Ishikawa (cell line): ENCODE measurements around the gene CHST11.

Experiments
- RAD21 ChIP-seq: IDR thresholded peaks from 2 replicates; pipeline ENCODE4 v1.6.1; 2012; ENCODE audit warnings: low read depth
- TCF12 ChIP-seq: IDR thresholded peaks from 2 replicates; pipeline ENCODE4 v1.6.1; 2012; ENCODE audit warnings: low read depth
- TEAD4 ChIP-seq: IDR thresholded peaks from 2 replicates; pipeline ENCODE4 v1.6.1; 2012
- YY1 ChIP-seq: IDR thresholded peaks from 2 replicates; pipeline ENCODE4 v1.6.1; 2012; ENCODE audit warnings: low read depth

- TF ChIP-seq RAD21 (no peak), TEAD4 (no peak), YY1 (no peak), TCF12 (no peak)
Measured at GRCh38 chr12:104734541-104735095, 277.9 kb downstream of the CHST11 start.
